Measurements from ENCODE around the gene NUMBL.

GRCh38 chr19:40629346-40629745 is 61.1 kb downstream of the NUMBL start:
- TF ChIP-seq CTCF (IDR thresholded peaks at IDR 0.05; ENCODE audit: low read depth, low read length, missing input control) (no peak), YY1 (IDR thresholded peaks at IDR 0.05) (no peak), JUND (IDR thresholded peaks at IDR 0.05) (no peak)
- TF ChIP-seq, protein P1, sequence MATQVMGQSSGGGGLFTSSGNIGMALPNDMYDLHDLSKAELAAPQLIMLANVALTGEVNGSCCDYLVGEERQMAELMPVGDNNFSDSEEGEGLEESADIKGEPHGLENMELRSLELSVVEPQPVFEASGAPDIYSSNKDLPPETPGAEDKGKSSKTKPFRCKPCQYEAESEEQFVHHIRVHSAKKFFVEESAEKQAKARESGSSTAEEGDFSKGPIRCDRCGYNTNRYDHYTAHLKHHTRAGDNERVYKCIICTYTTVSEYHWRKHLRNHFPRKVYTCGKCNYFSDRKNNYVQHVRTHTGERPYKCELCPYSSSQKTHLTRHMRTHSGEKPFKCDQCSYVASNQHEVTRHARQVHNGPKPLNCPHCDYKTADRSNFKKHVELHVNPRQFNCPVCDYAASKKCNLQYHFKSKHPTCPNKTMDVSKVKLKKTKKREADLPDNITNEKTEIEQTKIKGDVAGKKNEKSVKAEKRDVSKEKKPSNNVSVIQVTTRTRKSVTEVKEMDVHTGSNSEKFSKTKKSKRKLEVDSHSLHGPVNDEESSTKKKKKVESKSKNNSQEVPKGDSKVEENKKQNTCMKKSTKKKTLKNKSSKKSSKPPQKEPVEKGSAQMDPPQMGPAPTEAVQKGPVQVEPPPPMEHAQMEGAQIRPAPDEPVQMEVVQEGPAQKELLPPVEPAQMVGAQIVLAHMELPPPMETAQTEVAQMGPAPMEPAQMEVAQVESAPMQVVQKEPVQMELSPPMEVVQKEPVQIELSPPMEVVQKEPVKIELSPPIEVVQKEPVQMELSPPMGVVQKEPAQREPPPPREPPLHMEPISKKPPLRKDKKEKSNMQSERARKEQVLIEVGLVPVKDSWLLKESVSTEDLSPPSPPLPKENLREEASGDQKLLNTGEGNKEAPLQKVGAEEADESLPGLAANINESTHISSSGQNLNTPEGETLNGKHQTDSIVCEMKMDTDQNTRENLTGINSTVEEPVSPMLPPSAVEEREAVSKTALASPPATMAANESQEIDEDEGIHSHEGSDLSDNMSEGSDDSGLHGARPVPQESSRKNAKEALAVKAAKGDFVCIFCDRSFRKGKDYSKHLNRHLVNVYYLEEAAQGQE (IDR thresholded peaks at IDR 0.05) = no peak

Measured in liver (tissue), 3 donors.